ENCODE data around the gene KATNAL2.

The KATNAL2 gene

GRCh38 chr18:47036298-47036874, 119.0 kb downstream of the KATNAL2 start:
- no peak for DNase-seq

GRCh38 chr18:47036927-47037578, 119.7 kb downstream of the KATNAL2 start:
- DNase-seq: no peak

GRCh38 chr18:47040982-47041381, 123.6 kb downstream of the KATNAL2 start:
- DNase-seq: no peak

- DNase-seq: peak; percentile 16
Measured at GRCh38 chr18:47050468-47050867, 133.1 kb downstream of the KATNAL2 start.

GRCh38 chr18:47054369-47054768, 137.0 kb downstream of the KATNAL2 start:
- DNase-seq: no peak

- no peak for DNase-seq
Measured at GRCh38 chr18:47062471-47062870, 145.1 kb downstream of the KATNAL2 start.

GRCh38 chr18:47063096-47063495, 145.7 kb downstream of the KATNAL2 start:
- no peak for DNase-seq

- no peak for DNase-seq
Measured at GRCh38 chr18:47067648-47068047, 150.2 kb downstream of the KATNAL2 start.

GRCh38 chr18:47075098-47075883, 157.9 kb downstream of the KATNAL2 start:
- no peak for DNase-seq

GRCh38 chr18:47077111-47077510, 159.7 kb downstream of the KATNAL2 start:
- DNase-seq: no peak

GRCh38 chr18:47080872-47081271, 163.5 kb downstream of the KATNAL2 start:
- DNase-seq: no peak

GRCh38 chr18:47081578-47081977, 164.2 kb downstream of the KATNAL2 start:
- no peak for DNase-seq

- DNase-seq: no peak
Measured at GRCh38 chr18:47087676-47088075, 170.3 kb downstream of the KATNAL2 start.

GRCh38 chr18:47095810-47096209, 178.4 kb downstream of the KATNAL2 start:
- no peak for DNase-seq

- DNase-seq: peak; percentile 64
Measured at GRCh38 chr18:47100212-47100831, 182.9 kb downstream of the KATNAL2 start.

GRCh38 chr18:47108373-47108772, 191.0 kb downstream of the KATNAL2 start:
- no peak for DNase-seq

- DNase-seq: no peak
Measured at GRCh38 chr18:47108998-47109405, 191.6 kb downstream of the KATNAL2 start.

GRCh38 chr18:47109720-47110119, 192.3 kb downstream of the KATNAL2 start:
- DNase-seq: no peak

- DNase-seq: no peak
Measured at GRCh38 chr18:47110492-47111274, 193.3 kb downstream of the KATNAL2 start.

- no peak for DNase-seq
Measured at GRCh38 chr18:47113796-47114540, 196.6 kb downstream of the KATNAL2 start.

- no peak for DNase-seq
Measured at GRCh38 chr18:47115205-47115604, 197.8 kb downstream of the KATNAL2 start.

- no peak for DNase-seq
Measured at GRCh38 chr18:47118981-47119380, 201.6 kb downstream of the KATNAL2 start.
